NCI-H2029 treated with DMSO at 0.1 percent for 48 hours (cell line): ENCODE data around the gene PRDX2.

Source experiments
- DNase-seq: peaks from one replicate; lab custom pipeline; 2025; lab: John Stamatoyannopoulos, UW

The PRDX2 gene

DNA sequence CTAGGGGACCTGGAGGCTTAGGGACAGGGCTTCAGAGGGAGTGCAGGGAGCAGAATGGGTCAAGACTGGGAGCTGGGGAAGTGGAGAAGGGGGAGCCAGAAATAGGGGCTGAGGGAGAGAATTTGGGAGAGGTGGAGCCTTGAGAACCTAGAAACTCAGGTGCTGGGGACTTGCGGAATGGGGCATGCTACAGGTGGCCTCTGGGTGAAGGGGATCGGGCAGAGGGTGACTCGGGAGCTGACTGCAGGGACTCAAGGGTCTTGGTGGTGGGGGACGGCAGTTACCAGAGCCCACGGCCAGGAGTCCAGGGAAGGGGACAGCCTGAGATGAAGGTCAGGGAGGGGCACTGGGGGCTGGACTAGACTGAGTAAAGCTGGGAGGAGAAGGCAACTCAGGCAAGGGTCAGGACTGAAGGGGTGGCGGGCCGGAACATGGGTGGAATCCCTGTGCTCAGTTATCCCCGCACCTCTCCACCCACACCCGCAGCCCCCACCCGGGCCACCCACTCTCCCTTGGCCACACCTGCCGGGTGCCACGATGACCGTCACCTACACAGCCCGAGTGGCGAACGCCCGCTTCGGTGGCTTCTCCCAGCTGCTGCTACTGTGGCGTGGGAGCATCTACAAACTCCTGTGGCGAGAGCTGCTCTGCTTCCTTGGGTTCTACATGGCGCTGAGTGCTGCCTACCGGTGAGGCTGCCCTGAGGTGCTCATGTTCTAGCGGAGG, 49.4 kb downstream of the PRDX2 start:
- no peak for DNase-seq

DNA sequence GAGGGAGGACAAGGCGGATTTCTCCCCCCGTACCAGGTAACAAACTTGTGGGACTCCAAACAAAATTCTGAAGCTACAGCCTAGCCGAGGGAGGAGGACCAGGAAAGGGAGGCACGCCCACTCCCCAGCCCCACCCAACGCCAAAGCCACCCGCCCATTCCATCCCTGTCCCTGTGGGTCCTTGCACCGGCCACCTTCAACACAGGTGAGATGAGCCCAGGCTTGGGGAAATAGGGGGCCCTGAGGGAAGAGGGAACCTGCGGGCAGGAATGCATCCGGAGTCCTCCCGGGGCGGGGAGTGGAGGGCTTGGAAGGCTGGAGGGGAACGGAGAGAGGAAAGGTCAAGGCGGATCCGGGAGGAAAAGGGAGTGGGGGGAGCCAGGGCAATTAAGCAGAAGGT, 50.0 kb downstream of the PRDX2 start, which contains the start of gene BEST2:
Gene BEST2 (plus strand): TSS at position 157 of the 400 bp plus-strand sequence. CDS start 802 bp downstream, outside the sequence.
- DNase-seq: no peak

- no peak for DNase-seq
These were observed 50.7 kb downstream of the PRDX2 start for GRCh38 chr19:12750851-12751250.

DNA sequence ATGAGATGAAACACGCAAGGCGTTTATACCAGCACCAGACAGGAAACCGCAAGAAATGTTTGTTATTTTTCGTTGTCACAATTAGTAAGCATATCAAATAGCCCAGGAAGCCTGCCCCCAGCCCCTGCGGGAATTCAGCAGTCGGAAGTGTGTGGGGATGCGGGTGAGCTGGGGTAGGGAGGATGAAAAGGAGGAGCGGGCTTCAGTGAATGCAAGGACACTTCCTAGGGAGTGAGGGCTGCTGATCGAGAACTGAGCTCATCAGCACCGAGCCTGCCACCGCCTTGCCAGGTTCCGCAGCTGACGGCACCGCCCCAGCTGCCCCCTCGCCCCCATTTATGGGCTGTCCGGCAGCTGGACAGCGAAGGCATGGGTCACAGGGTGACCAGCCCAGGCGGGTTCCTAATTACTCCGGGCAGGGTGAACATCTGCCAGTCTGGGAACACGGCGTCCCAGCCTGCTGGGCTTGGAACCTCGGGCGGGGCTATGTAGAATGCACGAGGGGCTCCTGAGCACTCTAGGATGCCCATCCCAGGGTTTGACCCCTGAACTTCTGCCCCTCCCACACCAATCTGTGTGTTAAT, 51.6 kb downstream of the PRDX2 start:
- no peak for DNase-seq

DNA sequence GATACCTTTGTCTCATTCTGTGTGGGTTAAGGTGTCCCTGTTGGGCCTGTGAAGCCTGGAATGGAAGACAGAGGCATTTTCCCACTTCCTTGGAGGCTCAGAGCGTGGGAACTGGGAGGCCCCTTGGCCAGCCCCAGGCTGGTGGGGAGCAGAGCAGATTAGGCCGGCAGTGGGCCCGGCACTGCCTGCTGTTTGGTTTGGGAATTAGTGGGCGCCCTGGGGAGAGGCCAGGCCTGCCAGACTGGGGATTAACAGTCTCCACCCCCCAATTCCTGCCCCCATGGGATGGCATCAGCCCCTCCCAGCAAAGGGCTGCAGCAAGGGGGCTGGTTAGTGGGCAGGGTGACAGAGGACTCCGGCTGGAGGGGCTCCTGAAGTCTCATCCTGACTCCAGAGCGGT, 53.1 kb downstream of the PRDX2 start:
- DNase-seq: no peak
